ENCODE data around the gene ZNF135. TPM values are rescaled to one million over a fixed set of nuclear protein-coding genes. Genes with fewer than 3 reads are reported as not detected.
A peak's percentile ranks its signal among the peaks of the same experiment; 100 is the strongest.

Gene ZNF135
- total and polyA plus RNA-seq, 2 of the 13 experiments (the other 11 are each of a cell fraction or from before 2014, with no cell fraction given) = not detected

GRCh38 chr19:58038688-58039204, 20.3 kb upstream of the ZNF135 start (continued):
- TF ChIP-seq, protein P1, sequence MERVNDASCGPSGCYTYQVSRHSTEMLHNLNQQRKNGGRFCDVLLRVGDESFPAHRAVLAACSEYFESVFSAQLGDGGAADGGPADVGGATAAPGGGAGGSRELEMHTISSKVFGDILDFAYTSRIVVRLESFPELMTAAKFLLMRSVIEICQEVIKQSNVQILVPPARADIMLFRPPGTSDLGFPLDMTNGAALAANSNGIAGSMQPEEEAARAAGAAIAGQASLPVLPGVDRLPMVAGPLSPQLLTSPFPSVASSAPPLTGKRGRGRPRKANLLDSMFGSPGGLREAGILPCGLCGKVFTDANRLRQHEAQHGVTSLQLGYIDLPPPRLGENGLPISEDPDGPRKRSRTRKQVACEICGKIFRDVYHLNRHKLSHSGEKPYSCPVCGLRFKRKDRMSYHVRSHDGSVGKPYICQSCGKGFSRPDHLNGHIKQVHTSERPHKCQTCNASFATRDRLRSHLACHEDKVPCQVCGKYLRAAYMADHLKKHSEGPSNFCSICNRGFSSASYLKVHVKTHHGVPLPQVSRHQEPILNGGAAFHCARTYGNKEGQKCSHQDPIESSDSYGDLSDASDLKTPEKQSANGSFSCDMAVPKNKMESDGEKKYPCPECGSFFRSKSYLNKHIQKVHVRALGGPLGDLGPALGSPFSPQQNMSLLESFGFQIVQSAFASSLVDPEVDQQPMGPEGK (CRISPR knock-in tag; IDR thresholded peaks at IDR 0.05) = peak; percentile 69; the same call in 1 of the 2 replicates
- TF ChIP-seq ZNF34 (CRISPR knock-in tag; IDR thresholded peaks at IDR 0.05; ENCODE audit: borderline replicate concordance) = no peak
- TF ChIP-seq, protein P2, sequence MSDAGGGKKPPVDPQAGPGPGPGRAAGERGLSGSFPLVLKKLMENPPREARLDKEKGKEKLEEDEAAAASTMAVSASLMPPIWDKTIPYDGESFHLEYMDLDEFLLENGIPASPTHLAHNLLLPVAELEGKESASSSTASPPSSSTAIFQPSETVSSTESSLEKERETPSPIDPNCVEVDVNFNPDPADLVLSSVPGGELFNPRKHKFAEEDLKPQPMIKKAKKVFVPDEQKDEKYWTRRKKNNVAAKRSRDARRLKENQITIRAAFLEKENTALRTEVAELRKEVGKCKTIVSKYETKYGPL (CRISPR knock-in tag; IDR thresholded peaks at IDR 0.05) = no peak
- TF ChIP-seq TBP (CRISPR knock-in tag; IDR thresholded peaks at IDR 0.05) = no peak
- no peak for TF ChIP-seq ZNF3 (CRISPR knock-in tag; IDR thresholded peaks at IDR 0.05)
- TF ChIP-seq ZNF331 (CRISPR knock-in tag; IDR thresholded peaks at IDR 0.05) = peak; percentile 8; the same call in 1 of the 2 replicates
- 0 out of 2 replicates have a peak, but pooled peaks have one; percentile 44 for TF ChIP-seq ZNF256 (CRISPR knock-in tag; conservative IDR thresholded peaks at IDR 0.05)
- TF ChIP-seq ZNF746 (CRISPR knock-in tag; IDR thresholded peaks at IDR 0.05) = 0 out of 2 replicates have a peak, but pooled peaks have one; percentile 46
- TF ChIP-seq, protein P3, sequence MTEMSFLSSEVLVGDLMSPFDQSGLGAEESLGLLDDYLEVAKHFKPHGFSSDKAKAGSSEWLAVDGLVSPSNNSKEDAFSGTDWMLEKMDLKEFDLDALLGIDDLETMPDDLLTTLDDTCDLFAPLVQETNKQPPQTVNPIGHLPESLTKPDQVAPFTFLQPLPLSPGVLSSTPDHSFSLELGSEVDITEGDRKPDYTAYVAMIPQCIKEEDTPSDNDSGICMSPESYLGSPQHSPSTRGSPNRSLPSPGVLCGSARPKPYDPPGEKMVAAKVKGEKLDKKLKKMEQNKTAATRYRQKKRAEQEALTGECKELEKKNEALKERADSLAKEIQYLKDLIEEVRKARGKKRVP (CRISPR knock-in tag; IDR thresholded peaks at IDR 0.05) = peak in 1 of 2 experiments; percentile 92; a peak in 2 of 4 replicates
- peak; percentile 69 for TF ChIP-seq THAP11 (CRISPR knock-in tag; IDR thresholded peaks at IDR 0.05)
- TF ChIP-seq NFE2L1 (CRISPR knock-in tag; IDR thresholded peaks at IDR 0.05; ENCODE audit: borderline replicate concordance) = no peak
- peak; percentile 62 for TF ChIP-seq PAXIP1 (CRISPR knock-in tag; conservative IDR thresholded peaks at IDR 0.05)
- no peak for TF ChIP-seq MTA3 (CRISPR knock-in tag; IDR thresholded peaks at IDR 0.05)
- TF ChIP-seq, protein P4, sequence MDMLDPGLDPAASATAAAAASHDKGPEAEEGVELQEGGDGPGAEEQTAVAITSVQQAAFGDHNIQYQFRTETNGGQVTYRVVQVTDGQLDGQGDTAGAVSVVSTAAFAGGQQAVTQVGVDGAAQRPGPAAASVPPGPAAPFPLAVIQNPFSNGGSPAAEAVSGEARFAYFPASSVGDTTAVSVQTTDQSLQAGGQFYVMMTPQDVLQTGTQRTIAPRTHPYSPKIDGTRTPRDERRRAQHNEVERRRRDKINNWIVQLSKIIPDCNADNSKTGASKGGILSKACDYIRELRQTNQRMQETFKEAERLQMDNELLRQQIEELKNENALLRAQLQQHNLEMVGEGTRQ (IDR thresholded peaks at IDR 0.05; ENCODE audit: low read depth, low read length) = no peak
- TF ChIP-seq, protein P4 (CRISPR knock-in tag; IDR thresholded peaks at IDR 0.05; ENCODE audit: borderline replicate concordance) = no peak
- 0 out of 2 replicates have a peak, but pooled peaks have one; percentile 22 for TF ChIP-seq POGZ (CRISPR knock-in tag; IDR thresholded peaks at IDR 0.05)
- TF ChIP-seq ZNF557 (CRISPR knock-in tag; IDR thresholded peaks at IDR 0.05) = no peak
- no peak for TF ChIP-seq RNF2 (conservative IDR thresholded peaks at IDR 0.05; ENCODE audit: low read depth)
- no peak for TF ChIP-seq ZNF441 (CRISPR knock-in tag; IDR thresholded peaks at IDR 0.05; ENCODE audit: borderline replicate concordance)
- no peak for TF ChIP-seq ZNF460 (CRISPR knock-in tag; IDR thresholded peaks at IDR 0.05; ENCODE audit: borderline replicate concordance)
- TF ChIP-seq ASH2L (IDR thresholded peaks at IDR 0.05; ENCODE audit: insufficient read length, low read depth, low read length) = no peak

Measured in HepG2 (cell line).